Dermis blood vessel endothelial cell (primary cell): ENCODE measurements around the gene HUWE1. TPM values are rescaled to one million over a fixed set of nuclear protein-coding genes. Genes with fewer than 3 reads are reported as not detected.
"Not testable (repeated sequence)": the region's sequence is repeated elsewhere in the genome, so short reads cannot be mapped to it uniquely, and the experiment has no call there.

ENCODE experiments used
- DNase-seq: peaks from one replicate; pipeline ENCODE4 v3.0.0; 2010
- total RNA-seq: library from RNA; depleted of rRNA; stranded (reverse); fragments of >200 nt; gene quantifications from 2 replicates; pipeline ENCODE4 v1.2.3, GENCODE V29; 2014

Gene HUWE1
- total RNA-seq, 1 donor from 2014 or later = 78.8 TPM

- DNase-seq = not testable (repeated sequence)
Measured at GRCh38 chrX:53504035-53504434, 182.5 kb downstream of the HUWE1 start.

- no peak for DNase-seq
Measured at GRCh38 chrX:53494436-53494835, 192.1 kb downstream of the HUWE1 start.

- no peak for DNase-seq
Measured at GRCh38 chrX:53486285-53486684, 200.2 kb downstream of the HUWE1 start.

GRCh38 chrX:53483838-53484405, 202.6 kb downstream of the HUWE1 start:
- no peak for DNase-seq

GRCh38 chrX:53483416-53483815, 203.1 kb downstream of the HUWE1 start:
- DNase-seq = no peak
